Activated CD4-positive, alpha-beta T cell treated with anti-CD3 and anti-CD28 coated beads for 36 hours (primary cell): ENCODE data around the gene C2orf81. TPM values are rescaled to one million over a fixed set of nuclear protein-coding genes. Genes with fewer than 3 reads are reported as not detected.
A peak's percentile ranks its signal among the peaks of the same experiment; 100 is the strongest.

Experiments
- ATAC-seq: fragments of 200-7000 bp; cut with Tn5 transposase; one replicate; pipeline ENCODE4 v1.10.0; 2021; ENCODE audit warnings: mild to moderate bottlenecking, moderate library complexity
- CTCF ChIA-PET: fragments of 350-600 bp; sonication (Branson Sonifier 250); formaldehyde crosslinking; loops from one replicate; lab custom pipeline; 2021; ENCODE audit warnings: antibody characterized with exemption; lab: Charles Lee
- POLR2A ChIA-PET: fragments of 350-600 bp; sonication (Branson Sonifier 250); formaldehyde crosslinking; loops from one replicate; lab custom pipeline; 2021; ENCODE audit warnings: antibody characterized with exemption, inconsistent platforms; lab: Charles Lee
- DNase-seq: peaks from one replicate; pipeline ENCODE4 v3.0.0-alpha.2; 2020
- H3K27ac Mint-ChIP-seq: one replicate; pipeline ENCODE4 v1.8.0; 2021; ENCODE audit warnings: mixed read lengths
- H3K27me3 Mint-ChIP-seq: one replicate; pipeline ENCODE4 v1.8.0; 2021; ENCODE audit warnings: mixed read lengths
- H3K36me3 Mint-ChIP-seq: one replicate; pipeline ENCODE4 v1.8.0; 2021; ENCODE audit warnings: low read depth, mixed read lengths
- H3K4me1 Mint-ChIP-seq: one replicate; pipeline ENCODE4 v1.8.0; 2021; ENCODE audit warnings: mixed read lengths
- H3K4me3 Mint-ChIP-seq: one replicate; pipeline ENCODE4 v1.8.0; 2021; ENCODE audit warnings: mild to moderate bottlenecking, moderate library complexity, mixed read lengths
- H3K9me3 Mint-ChIP-seq: one replicate; pipeline ENCODE4 v1.8.0; 2021; ENCODE audit warnings: low read depth, mixed read lengths
- intact Hi-C, 2 experiments: fragments of 100-400 bp; cut with DNase I in 1 of 2; cut with micrococcal nuclease in 1 of 2; formaldehyde crosslinking; loops; one replicate each; pipeline versions ENCODE4 v1.14.2 to v1.15.1; 2022 to 2024; cut with DNase I, micrococcal nuclease
- total RNA-seq, 2 experiments: library from RNA; stranded (reverse); gene quantifications; one replicate each; pipeline ENCODE4 v1.2.3, GENCODE V29; 2021

The C2orf81 gene
- total RNA-seq, 2 experiments from 2014 or later, result 4.5 to 4.9 TPM

- Mint-ChIP-seq H3K27ac (no peak overlapping the region), H3K4me1 (no peaks in the 10 kb centered on the region), H3K36me3 (no peaks in the 10 kb centered on the region), H3K9me3 (no peaks in the 10 kb centered on the region), H3K27me3 (peaks cover 3% of the 10 kb centered on the region), H3K4me3 (no peak overlapping the region)
- POLR2A ChIA-PET, result no interaction called here
- no peak for ATAC-seq
- DNase-seq, result no peak
- CTCF ChIA-PET, result interaction anchor here (1.6 kb wide), 1 partner anchor 9 kb away, joined by 3 read pairs; no protein-coding TSS in a partner anchor
- intact Hi-C loops, result no loop called here
These were observed 13.7 kb downstream of the C2orf81 start for GRCh38 chr2:74407682-74408081.

- peaks cover 3% of the 10 kb centered on the region for H3K27me3 Mint-ChIP-seq
- H3K4me1 Mint-ChIP-seq, result no peaks in the 10 kb centered on the region
- H3K4me3 Mint-ChIP-seq, result no peak overlapping the region
- intact Hi-C loops, result no loop called here
- ChIA-PET CTCF (interaction anchor here (0.5 kb wide), 1 partner anchor 97 kb away, joined by 3 read pairs; no protein-coding TSS in a partner anchor), POLR2A (no interaction called here)
- no peak overlapping the region for H3K27ac Mint-ChIP-seq
- no peaks in the 10 kb centered on the region for H3K36me3 Mint-ChIP-seq
- ATAC-seq, result peak; percentile 44
- no peak for DNase-seq
- H3K9me3 Mint-ChIP-seq, result no peaks in the 10 kb centered on the region
These were observed 15.4 kb downstream of the C2orf81 start for GRCh38 chr2:74406035-74406434.

GRCh38 chr2:74401891-74402290, 19.5 kb downstream of the C2orf81 start:
- ATAC-seq (no peak), DNase-seq (no peak)
- Mint-ChIP-seq H3K27ac (no peak overlapping the region), H3K27me3 (peaks cover 2% of the 10 kb centered on the region), H3K4me3 (no peak overlapping the region), H3K9me3 (no peaks in the 10 kb centered on the region), H3K4me1 (no peaks in the 10 kb centered on the region), H3K36me3 (no peaks in the 10 kb centered on the region)
- intact Hi-C loops, result no loop called here
- POLR2A ChIA-PET, result no interaction called here
- CTCF ChIA-PET, result interaction anchor here (0.8 to 4.1 kb wide), 9 partner anchors 11 to 707 kb away, joined by 3 to 18 read pairs (median 5); partner anchors contain the start of gene RTKN

- Mint-ChIP-seq H3K27me3 (peaks cover 2% of the 10 kb centered on the region), H3K4me1 (no peaks in the 10 kb centered on the region), H3K9me3 (no peaks in the 10 kb centered on the region), H3K4me3 (no peak overlapping the region), H3K36me3 (no peaks in the 10 kb centered on the region), H3K27ac (no peak overlapping the region)
- intact Hi-C loops, result loop anchor here (1.0 to 10.0 kb wide), 2 partner anchors 149 to 575 kb away; partner anchors contain the start of gene STAMBP (in 2 of the 2)
- ChIA-PET POLR2A (no interaction called here), CTCF (interaction anchor here (0.5 to 4.1 kb wide), 4 partner anchors 9 to 150 kb away, joined by 3 to 18 read pairs (median 9); no protein-coding TSS in a partner anchor)
- no peak for DNase-seq
- peak; percentile 76 for ATAC-seq
These were observed 21.6 kb downstream of the C2orf81 start for GRCh38 chr2:74399785-74400184.

- DNase-seq (no peak), ATAC-seq (no peak)
- Mint-ChIP-seq H3K9me3 (no peaks in the 10 kb centered on the region), H3K4me1 (peaks cover 5% of the 10 kb centered on the region), H3K27me3 (no peaks in the 10 kb centered on the region), H3K36me3 (no peaks in the 10 kb centered on the region), H3K27ac (no peak overlapping the region), H3K4me3 (no peak overlapping the region)
- ChIA-PET POLR2A (no interaction called here), CTCF (interaction anchor here (0.7 to 1.1 kb wide), 3 partner anchors 62 to 200 kb away, joined by 3 read pairs; partner anchors contain the start of gene WBP1)
- intact Hi-C loops, result loop anchor here (10.0 kb wide), 1 partner anchor 571 kb away; the partner anchor contains the start of gene STAMBP (in 2 of the 2)
These were observed 25.3 kb downstream of the C2orf81 start for GRCh38 chr2:74396149-74396548.

GRCh38 chr2:74393525-74393924, 27.9 kb downstream of the C2orf81 start:
- Mint-ChIP-seq H3K27me3 (no peaks in the 10 kb centered on the region), H3K36me3 (no peaks in the 10 kb centered on the region), H3K4me1 (peaks cover 7% of the 10 kb centered on the region), H3K4me3 (no peak overlapping the region), H3K9me3 (no peaks in the 10 kb centered on the region), H3K27ac (no peak overlapping the region)
- DNase-seq (no peak), ATAC-seq (no peak)
- intact Hi-C loops, result loop anchor here (2.0 to 10.0 kb wide), 6 partner anchors 27 to 657 kb away; partner anchors contain the start of genes STAMBP (in 2 of the 2), C2orf81 (in 1 of the 2), HK2 (in 1 of the 2) and TPRKB (in 1 of the 2)
- CTCF ChIA-PET, result interaction anchor here (3.0 to 3.2 kb wide), 2 partner anchors 11 to 58 kb away, joined by 9 to 16 read pairs; no protein-coding TSS in a partner anchor
- POLR2A ChIA-PET, result no interaction called here

GRCh38 chr2:74392449-74392743, 29.0 kb downstream of the C2orf81 start:
- ChIA-PET CTCF (interaction anchor here (0.8 to 3.2 kb wide), 14 partner anchors 10 to 565 kb away, joined by 3 to 16 read pairs (median 5); partner anchors contain the start of genes C2orf81, STAMBP and WDR54), POLR2A (interaction anchor here (1.0 kb wide), 1 partner anchor 62 kb away, joined by 7 read pairs; the partner anchor contains the start of gene INO80B)
- Mint-ChIP-seq H3K27me3 (no peaks in the 10 kb centered on the region), H3K9me3 (no peaks in the 10 kb centered on the region), H3K36me3 (no peaks in the 10 kb centered on the region), H3K4me1 (peaks cover 7% of the 10 kb centered on the region), H3K4me3 (peak overlapping the region; percentile 86), H3K27ac (peak overlapping the region; percentile 40)
- ATAC-seq (no peak), DNase-seq (no peak)
- intact Hi-C loops, result loop anchor here (1.0 to 10.0 kb wide), 11 partner anchors 28 to 656 kb away; partner anchors contain the start of genes C2orf81 (in 2 of the 2), STAMBP (in 2 of the 2), WDR54 (in 2 of the 2) and AUP1 (in 1 of the 2)

GRCh38 chr2:74391580-74392448, 29.6 kb downstream of the C2orf81 start:
- POLR2A ChIA-PET, result interaction anchor here (1.0 kb wide), 1 partner anchor 63 kb away, joined by 7 read pairs; the partner anchor contains the start of gene INO80B
- ATAC-seq (peak; percentile 78), DNase-seq (peak; percentile 98)
- Mint-ChIP-seq H3K36me3 (no peaks in the 10 kb centered on the region), H3K27ac (peak overlapping the region; percentile 99), H3K4me3 (peak overlapping the region; percentile 86), H3K4me1 (peaks cover 7% of the 10 kb centered on the region), H3K27me3 (no peaks in the 10 kb centered on the region), H3K9me3 (no peaks in the 10 kb centered on the region)
- intact Hi-C loops, result loop anchor here (1.0 to 10.0 kb wide), 12 partner anchors 29 to 655 kb away; partner anchors contain the start of genes C2orf81 (in 2 of the 2), STAMBP (in 2 of the 2), WDR54 (in 2 of the 2) and AUP1 (in 1 of the 2)
- CTCF ChIA-PET, result interaction anchor here (0.6 to 3.2 kb wide), 35 partner anchors 9 to 1010 kb away, joined by 3 to 16 read pairs (median 4); partner anchors contain the start of genes C2orf81, DCTN1, INO80B and STAMBP

- Mint-ChIP-seq H3K4me3 (peak overlapping the region; percentile 86), H3K4me1 (peaks cover 7% of the 10 kb centered on the region), H3K36me3 (no peaks in the 10 kb centered on the region), H3K27ac (peak overlapping the region; percentile 99), H3K9me3 (no peaks in the 10 kb centered on the region), H3K27me3 (no peaks in the 10 kb centered on the region)
- intact Hi-C loops, result loop anchor here (1.0 to 10.0 kb wide), 2 partner anchors 263 to 566 kb away; partner anchors contain the start of genes STAMBP (in 2 of the 2) and SEMA4F (in 1 of the 2)
- DNase-seq (no peak), ATAC-seq (peak; percentile 28)
- POLR2A ChIA-PET, result interaction anchor here (0.7 to 1.0 kb wide), 2 partner anchors 63 to 213 kb away, joined by 7 to 8 read pairs; partner anchors contain the start of genes INO80B and MOB1A
- CTCF ChIA-PET, result interaction anchor here (0.6 to 3.2 kb wide), 32 partner anchors 9 to 564 kb away, joined by 3 to 16 read pairs (median 4); partner anchors contain the start of genes C2orf81, DCTN1, INO80B and RTKN
These were observed 30.2 kb downstream of the C2orf81 start for GRCh38 chr2:74391209-74391579.

- H3K27ac Mint-ChIP-seq, result no peak overlapping the region
- no peak for DNase-seq
- no peaks in the 10 kb centered on the region for H3K36me3 Mint-ChIP-seq
- H3K9me3 Mint-ChIP-seq, result no peaks in the 10 kb centered on the region
- ChIA-PET POLR2A (interaction anchor here (0.7 kb wide), 1 partner anchor 212 kb away, joined by 8 read pairs; the partner anchor contains the start of gene MOB1A), CTCF (interaction anchor here (0.6 to 3.2 kb wide), 18 partner anchors 8 to 563 kb away, joined by 3 to 16 read pairs (median 5); partner anchors contain the start of genes DCTN1, INO80B and RTKN)
- intact Hi-C loops, result loop anchor here (1.0 to 10.0 kb wide), 2 partner anchors 264 to 566 kb away; partner anchors contain the start of genes STAMBP (in 2 of the 2) and SEMA4F (in 1 of the 2)
- no peak for ATAC-seq
- no peaks in the 10 kb centered on the region for H3K27me3 Mint-ChIP-seq
- H3K4me3 Mint-ChIP-seq, result peak overlapping the region; percentile 86
- H3K4me1 Mint-ChIP-seq, result peaks cover 7% of the 10 kb centered on the region
These were observed 30.8 kb downstream of the C2orf81 start for GRCh38 chr2:74390606-74391005.
